HTR-8/SVneo (cell line): ENCODE data around the gene ATP8A2.
"Not testable (repeated sequence)": the region's sequence is repeated elsewhere in the genome, so short reads cannot be mapped to it uniquely, and the experiment has no call there.

Experiments
- DNase-seq: peaks from one replicate; pipeline ENCODE4 v3.0.0; 2011; ENCODE audit warnings: low spot score, mixed read lengths; ENCODE audit not compliant: insufficient read length
- FAIRE-seq: peaks from 2 replicates; lab custom pipeline; 2011; peaks lifted over from hg19 to GRCh38; lab: Jason Lieb, UNC

Gene ATP8A2

GRCh38 chr13:25775275-25775674, 403.5 kb downstream of the ATP8A2 start:
- FAIRE-seq (no peak), DNase-seq (no peak)

- FAIRE-seq (no peak), DNase-seq (no peak)
Measured at GRCh38 chr13:25775986-25776385, 404.2 kb downstream of the ATP8A2 start.

GRCh38 chr13:25776722-25777121, 404.9 kb downstream of the ATP8A2 start:
- FAIRE-seq = no peak
- DNase-seq = no peak

DNA sequence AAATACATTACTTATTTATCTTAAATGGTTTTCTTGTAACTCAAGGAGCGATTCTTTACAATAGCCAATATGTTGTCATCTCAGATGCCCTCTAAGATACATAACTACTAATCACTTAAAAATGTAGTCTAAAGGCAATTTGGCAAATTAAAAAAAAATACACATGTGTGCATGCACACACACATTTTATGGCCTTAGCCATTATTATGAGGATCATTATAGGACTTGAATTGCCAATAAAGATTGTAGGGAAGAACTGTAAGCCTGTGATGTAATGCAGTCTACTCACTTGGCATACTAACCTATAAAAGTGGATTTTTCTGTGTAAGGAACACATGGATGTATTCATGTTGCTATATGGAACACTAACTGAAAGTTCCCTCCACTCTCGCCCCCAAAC, 405.7 kb downstream of the ATP8A2 start:
- no peak for FAIRE-seq
- DNase-seq = no peak

- DNase-seq (no peak), FAIRE-seq (no peak)
Measured at GRCh38 chr13:25778365-25778764, 406.6 kb downstream of the ATP8A2 start.

GRCh38 chr13:25778808-25779305, 407.1 kb downstream of the ATP8A2 start:
- FAIRE-seq (no peak), DNase-seq (no peak)

DNA sequence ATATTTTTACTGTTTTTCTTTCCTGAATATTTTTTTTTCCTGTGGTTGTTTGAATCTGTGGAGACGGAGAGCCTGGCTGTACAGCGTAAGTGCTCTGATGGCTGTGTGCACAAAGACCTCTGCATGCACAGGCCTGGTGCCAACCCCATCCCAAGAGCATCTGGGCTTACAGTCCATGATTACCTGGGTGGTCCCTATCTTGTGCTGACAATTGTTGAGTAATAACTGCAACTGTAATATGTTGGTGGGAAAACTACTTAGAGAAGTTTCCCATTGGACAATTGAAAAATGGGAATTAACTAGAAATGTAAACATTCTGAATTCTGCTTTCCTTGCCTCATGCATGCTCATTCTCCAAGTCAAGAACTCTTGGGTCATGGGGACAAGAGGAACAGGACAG, 411.3 kb downstream of the ATP8A2 start:
- FAIRE-seq = no peak

GRCh38 chr13:25783601-25784024, 411.8 kb downstream of the ATP8A2 start:
- FAIRE-seq (no peak), DNase-seq (no peak)

More for the DNA sequence above, 411.3 kb downstream of the ATP8A2 start:
- DNase-seq = no peak

- DNase-seq (no peak), FAIRE-seq (no peak)
Measured at GRCh38 chr13:25784119-25784518, 412.3 kb downstream of the ATP8A2 start.

- not testable (repeated sequence) for FAIRE-seq, DNase-seq
Measured at GRCh38 chr13:25790137-25790536, 418.4 kb downstream of the ATP8A2 start.

GRCh38 chr13:25795277-25795676, 423.5 kb downstream of the ATP8A2 start:
- no peak for DNase-seq

DNA sequence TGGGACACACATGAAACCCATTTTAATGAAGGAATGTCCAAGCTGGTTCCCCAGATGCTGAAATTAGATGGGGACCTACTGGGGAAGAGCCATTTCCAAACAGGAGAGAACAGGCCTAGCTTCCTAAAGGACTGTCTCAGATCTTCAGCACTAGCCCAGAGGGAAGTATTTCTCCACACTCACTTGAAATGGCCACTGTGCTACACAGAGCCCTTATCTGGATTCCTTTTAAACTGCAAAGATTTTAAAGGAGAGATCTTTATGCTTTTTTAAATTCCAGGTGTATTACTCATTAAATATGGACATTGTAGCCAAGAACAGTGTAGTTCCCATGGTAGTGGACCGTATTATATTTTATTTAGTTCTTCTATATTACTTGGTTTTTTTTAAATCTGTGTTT, 424.7 kb downstream of the ATP8A2 start:
- no peak for FAIRE-seq
- DNase-seq = no peak

More at GRCh38 chr13:25795277-25795676, 423.5 kb downstream of the ATP8A2 start:
- no peak for FAIRE-seq

- no peak for FAIRE-seq
- DNase-seq = no peak
Measured at GRCh38 chr13:25798998-25799397, 427.2 kb downstream of the ATP8A2 start.

DNA sequence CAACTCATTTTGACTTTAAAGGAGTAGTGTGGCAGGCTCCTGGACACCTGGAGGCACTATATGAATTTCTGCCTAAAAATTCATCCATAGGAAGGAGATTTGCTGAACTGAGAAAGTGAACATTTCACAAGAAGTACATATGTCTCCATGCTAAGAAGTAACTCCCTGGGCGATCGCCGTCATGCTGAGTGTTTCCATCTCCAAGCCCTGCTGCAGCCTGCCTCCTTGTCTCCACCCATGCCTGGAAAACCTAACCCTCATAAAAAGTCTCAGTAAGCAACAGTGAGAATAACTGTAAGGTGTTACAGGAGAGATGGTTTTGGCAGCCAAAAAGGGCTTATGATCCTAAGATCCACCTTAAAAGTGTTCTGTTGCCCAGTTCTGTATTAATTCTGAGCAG, 428.7 kb downstream of the ATP8A2 start:
- no peak for FAIRE-seq
- no peak for DNase-seq

GRCh38 chr13:25802579-25802978, 430.8 kb downstream of the ATP8A2 start:
- FAIRE-seq (no peak), DNase-seq (no peak)

- no peak for FAIRE-seq
- no peak for DNase-seq
Measured at GRCh38 chr13:25803641-25804040, 431.9 kb downstream of the ATP8A2 start.

- FAIRE-seq (no peak), DNase-seq (no peak)
Measured at GRCh38 chr13:25806264-25806974, 434.6 kb downstream of the ATP8A2 start.

GRCh38 chr13:25807562-25807961, 435.8 kb downstream of the ATP8A2 start:
- no peak for FAIRE-seq

GRCh38 chr13:25811506-25811905, 439.7 kb downstream of the ATP8A2 start:
- FAIRE-seq (no peak), DNase-seq (no peak)

More at GRCh38 chr13:25807562-25807961, 435.8 kb downstream of the ATP8A2 start:
- no peak for DNase-seq

- DNase-seq (no peak), FAIRE-seq (no peak)
Measured at GRCh38 chr13:25816239-25816638, 444.5 kb downstream of the ATP8A2 start.

DNA sequence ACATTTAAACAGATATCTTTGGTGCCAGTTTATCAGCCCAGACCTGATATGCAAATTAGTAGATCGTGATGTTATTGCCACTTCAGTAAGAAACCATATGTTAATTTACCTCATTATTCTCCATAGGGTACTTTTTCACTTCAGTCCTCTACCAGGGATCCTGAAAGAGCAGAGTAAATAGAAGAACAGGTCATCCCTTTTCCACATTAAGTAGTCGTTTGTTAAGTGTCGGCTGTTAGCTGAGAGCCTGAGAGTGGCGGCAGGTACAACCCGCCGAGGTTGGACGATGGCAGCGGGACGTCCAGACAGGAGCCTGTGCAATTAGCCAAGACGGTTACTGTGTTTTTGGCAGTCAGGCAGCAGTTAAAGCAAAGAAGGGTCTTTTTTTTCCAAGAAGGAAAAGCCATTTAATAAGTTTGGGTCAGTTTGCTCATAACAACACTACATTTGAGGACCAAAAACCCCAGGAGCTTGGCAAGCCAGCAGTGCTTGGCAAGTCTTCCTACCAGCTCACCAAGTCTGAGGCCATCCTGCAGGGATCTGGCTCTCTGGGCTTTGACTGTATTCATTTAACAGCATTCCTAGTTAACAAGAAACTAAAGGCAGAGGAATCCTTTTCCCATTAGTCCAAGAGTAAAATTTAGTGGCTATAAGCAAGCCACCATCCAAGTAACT, 448.2 kb downstream of the ATP8A2 start:
- no peak for DNase-seq
- no peak for FAIRE-seq
